SK-N-MC (cell line): Measurements from ENCODE around the gene COMMD1.

Experiments used
- EZH2 ChIP-seq: fragments of 200-600 bp; sonication (generic); IDR thresholded peaks from one replicate; pipeline ENCODE4 v1.6.1; 2017; ENCODE audit warnings: antibody characterized with exemption
- FOXP2 ChIP-seq: optimal IDR thresholded peaks from 2 replicates; pipeline ENCODE3; 2011; ENCODE audit warnings: mild to moderate bottlenecking, moderate library complexity; ENCODE audit not compliant: insufficient read depth; ENCODE audit errors: extremely low read length, control extremely low read depth
- POLR2AphosphoS5 ChIP-seq: IDR thresholded peaks from 2 replicates; pipeline ENCODE4 v1.6.1; 2012; ENCODE audit warnings: mild to moderate bottlenecking, low read depth, low read length, borderline replicate concordance

GRCh38 chr2:62147610-62148301 is 242.3 kb downstream of the COMMD1 start:
- TF ChIP-seq EZH2, result no peak
- TF ChIP-seq POLR2AphosphoS5, result no peak
- TF ChIP-seq FOXP2, result no peak
